Measurements from ENCODE around the gene PLCB1.
A peak's percentile ranks its signal among the peaks of the same experiment; 100 is the strongest.

Gene PLCB1

DNA sequence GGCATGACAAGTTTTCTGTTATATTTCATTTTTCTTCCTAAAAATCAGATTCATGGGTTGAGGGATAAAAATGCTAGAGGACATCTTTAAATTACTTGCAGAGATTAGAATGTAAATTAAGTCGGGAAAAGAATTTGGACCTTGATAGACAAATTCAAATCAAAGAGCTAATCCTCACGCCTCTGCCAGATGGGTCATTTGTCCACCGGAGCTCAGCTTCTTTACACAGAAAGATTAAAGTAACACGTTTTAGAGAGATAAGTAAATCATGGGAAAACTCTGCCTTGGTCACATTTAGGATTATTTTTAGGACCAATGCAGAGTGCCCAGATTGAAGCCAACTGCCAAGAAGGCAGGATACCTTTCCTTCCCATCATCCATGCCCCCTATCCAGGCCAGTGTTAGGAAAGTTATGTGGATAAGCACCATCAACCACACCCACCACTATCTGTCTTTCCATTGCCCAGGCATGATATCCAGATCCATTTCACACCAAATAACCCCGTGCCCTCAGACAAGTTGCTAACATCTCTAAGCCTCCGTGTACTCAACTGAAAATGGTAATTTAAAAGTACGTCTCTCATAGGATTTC, 539.4 kb downstream of the PLCB1 start:
- FAIRE-seq, result no peak

DNA sequence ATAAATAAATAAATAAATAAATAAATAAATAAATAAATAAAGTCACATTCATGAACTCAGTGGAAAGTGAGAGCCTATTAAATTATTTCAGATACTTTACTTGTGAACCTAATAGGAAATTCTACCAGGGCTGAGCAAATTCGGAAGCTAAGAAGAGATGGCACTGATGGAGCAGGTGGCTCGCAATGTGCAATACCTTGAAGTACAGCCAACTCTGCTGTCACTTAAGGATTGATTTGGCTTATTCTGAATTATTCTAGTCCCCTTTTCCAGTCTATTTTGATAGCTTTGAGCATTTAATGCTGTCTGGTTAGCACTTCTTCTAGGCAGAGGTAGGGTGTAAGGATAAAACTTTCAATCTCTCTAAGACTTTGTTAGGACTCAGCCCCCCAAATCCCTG, 541.0 kb downstream of the PLCB1 start:
- no peak for FAIRE-seq

DNA sequence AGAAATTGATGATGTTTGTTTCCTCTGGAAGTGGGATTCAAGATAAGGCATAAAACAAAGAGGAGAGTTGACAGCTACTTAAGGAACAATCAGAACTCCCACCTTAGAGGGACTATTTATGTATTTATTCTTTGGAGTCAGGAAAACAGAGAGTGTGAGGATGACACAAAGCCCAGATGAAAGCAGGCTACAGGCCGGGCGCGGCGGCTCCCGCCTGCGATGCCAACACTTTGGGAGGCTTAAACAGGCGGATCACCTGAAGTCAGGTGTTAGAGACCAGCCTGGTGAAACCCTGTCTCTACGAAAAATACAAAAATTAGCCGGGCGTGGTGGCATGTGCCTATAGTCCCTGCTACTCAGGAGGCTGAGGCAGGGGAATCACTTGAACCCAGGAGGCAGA, 543.8 kb downstream of the PLCB1 start:
- FAIRE-seq, result no peak

DNA sequence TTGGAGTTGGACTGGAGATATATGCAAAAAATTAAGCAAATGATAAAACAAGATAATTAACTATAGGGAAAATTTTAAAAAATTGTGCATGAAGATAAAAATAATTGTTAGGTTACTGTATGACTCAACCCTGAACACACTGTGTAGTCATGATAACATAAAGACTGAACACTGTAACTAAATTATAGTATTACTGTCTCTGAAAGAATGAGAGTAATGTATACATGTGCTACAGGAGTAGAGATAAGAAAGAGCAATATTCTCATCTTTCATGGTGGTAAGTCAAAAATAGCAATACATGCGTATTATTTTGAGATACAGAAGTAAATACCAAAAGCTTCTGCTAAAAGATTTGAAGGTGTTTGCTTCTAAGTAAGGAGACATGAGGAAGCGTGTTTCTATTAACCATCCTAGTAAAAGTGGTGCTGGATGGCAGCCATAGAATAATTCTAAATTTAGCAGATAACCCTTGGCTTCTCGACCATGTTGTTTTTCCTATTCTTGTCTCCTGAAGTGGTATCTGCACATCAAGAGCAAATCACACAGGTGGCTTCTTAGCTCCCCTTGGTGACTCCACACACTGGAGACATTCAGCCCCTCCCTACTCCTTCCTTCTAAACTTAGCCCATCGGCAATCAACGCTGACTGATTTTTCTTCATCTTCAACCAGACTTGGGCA, 546.2 kb downstream of the PLCB1 start:
- FAIRE-seq, result no peak

DNA sequence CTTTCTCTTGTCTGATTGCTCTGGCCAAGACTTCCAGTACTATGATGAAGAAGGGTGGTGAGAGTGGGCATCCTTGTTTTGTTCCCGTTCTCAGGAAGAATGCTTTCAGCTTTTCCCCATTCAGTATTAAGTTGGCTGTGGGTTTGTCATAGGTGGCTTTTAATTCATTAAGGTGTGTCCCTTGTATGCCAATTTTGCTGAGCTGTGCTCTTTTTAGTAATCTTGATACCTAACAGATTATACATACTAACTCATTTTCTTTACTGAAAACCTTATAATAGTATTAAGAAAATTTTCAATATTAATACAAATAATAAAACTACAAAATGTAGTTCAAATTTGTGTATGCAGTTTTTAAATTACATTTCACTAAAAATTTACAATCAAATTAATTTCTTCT, 557.3 kb downstream of the PLCB1 start:
- no peak for FAIRE-seq

GRCh38 chr20:8690074-8690473, 558.0 kb downstream of the PLCB1 start:
- FAIRE-seq, result no peak

DNA sequence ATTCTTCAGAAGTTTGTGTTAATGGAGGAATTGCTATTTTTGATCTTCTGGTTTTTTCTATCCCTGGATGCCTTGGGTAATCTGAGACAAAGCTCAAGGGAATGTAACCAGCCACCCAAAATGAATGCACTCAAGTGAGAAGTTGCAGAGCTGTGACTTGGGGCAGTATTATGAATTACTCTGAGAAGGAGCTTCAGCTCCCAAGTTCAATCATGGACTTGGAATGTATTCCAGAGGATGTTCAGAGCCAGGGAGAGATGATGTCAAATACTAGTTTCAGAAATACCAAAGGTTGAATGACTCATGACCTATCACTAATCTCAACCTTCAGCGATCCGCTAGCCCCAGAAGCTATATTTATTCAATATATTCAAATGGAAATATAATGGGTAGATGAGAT, 561.6 kb downstream of the PLCB1 start:
- FAIRE-seq, result no peak

DNA sequence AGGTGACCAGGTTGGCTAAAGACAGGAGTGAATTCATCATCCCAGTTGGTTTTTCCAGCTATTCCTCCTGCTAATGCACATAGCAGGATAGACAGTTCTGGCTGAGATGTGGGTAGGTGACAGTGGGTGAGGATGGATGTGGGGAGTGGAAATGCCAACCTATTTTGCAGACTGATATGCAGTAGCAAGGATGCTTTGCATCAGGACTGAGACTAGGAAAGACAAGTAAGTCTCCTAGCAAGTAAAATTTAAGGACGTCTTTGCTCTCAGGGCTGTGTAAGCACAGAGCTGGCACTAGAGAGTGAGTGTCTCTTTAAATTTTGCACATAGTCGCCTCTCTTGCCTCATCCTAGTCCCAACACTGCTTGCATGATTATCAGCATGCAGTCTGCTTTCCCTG, 568.7 kb downstream of the PLCB1 start:
- FAIRE-seq, result no peak

DNA sequence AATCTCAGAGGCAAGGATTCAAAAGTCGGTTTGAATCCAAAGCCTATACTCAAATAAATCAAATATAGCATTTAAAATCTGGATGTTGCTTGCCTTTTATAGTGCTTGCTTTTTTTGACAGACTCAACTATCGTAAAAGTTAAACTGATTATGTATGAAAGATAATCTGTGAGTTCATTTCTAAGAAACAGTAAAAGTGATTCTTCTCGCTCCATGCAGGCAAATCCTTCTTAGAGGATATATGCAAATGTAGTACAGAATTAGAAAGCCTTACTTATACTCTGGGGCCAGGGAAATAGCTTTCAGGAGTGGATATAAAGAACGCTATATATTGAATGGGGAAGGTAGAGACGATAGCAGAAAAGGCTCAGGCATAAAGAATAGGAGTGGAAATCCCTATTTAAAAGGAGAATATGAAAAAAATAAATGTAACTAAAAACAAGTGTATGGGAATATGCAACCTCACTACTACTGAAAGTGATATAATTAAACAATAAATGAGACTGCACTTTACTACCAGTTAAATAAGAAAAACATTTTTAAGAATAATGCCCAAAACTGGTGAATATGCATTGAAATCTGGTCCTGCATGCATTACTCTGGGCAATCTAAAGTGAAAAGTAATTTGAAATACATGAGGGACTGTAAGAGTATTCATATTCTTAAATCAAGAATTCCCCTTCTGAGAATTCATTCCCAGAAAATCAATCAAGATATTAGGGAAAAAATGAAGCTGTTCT, 575.1 kb downstream of the PLCB1 start:
- FAIRE-seq, result no peak

DNA sequence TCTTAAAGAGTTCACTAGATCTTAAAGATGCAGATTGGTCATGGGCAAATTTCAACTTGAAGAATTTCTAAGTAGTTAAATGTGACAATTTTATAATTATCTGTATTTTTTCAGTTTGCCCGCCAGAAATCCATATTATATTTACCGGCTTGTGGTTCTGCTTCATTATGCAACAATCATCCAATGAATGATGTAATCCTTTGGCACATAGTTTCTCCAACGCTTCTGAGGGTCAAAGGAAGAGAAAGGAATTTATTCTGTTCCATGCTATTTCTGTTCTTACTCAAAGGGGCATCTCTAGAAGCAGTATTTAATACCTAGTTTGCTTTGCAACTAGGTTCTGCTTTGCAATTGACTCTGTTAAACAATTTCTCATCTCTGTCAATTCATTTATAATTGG, 577.6 kb downstream of the PLCB1 start:
- no peak for FAIRE-seq

- no peak for FAIRE-seq
These were observed 579.4 kb downstream of the PLCB1 start for GRCh38 chr20:8711501-8711900.

DNA sequence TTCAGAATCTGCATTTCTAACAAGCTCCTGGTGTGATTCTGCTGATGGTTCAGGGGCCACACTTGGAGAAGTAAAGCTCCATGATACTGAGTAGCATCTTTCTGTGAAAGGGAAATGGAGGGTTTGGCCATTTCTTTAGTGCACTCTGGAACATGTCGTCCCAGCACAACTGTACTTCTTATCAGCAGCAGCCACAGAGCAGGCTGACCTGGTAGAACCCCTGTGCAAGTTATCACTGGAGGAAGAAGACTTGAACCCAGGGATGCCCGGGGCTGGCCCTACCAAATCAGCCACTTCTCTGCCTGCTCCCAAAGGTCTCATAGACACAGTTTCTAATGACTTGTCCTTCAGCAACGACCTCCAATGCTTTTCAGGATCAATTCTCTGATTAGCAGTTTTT, 582.1 kb downstream of the PLCB1 start:
- no peak for FAIRE-seq

GRCh38 chr20:8718279-8718678, 586.2 kb downstream of the PLCB1 start:
- no peak for FAIRE-seq

DNA sequence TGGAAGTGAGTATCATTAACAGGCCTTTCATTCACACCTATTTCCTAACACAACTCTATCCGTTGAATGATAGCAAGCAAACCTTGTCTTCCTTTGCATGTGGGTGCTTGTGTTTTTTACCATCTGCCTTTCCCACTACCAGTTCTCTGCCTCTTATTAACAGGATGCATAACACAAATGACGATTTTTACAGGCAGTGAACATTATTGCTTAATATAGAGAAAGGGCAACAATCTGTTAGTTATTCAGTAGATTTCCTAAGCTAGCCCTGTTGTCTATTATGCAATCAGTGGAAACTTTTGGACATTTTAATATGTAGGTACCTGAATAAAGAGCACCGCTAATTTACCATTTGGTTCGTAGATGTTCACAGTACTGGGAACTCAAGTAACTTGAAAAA, 588.0 kb downstream of the PLCB1 start:
- no peak for FAIRE-seq

DNA sequence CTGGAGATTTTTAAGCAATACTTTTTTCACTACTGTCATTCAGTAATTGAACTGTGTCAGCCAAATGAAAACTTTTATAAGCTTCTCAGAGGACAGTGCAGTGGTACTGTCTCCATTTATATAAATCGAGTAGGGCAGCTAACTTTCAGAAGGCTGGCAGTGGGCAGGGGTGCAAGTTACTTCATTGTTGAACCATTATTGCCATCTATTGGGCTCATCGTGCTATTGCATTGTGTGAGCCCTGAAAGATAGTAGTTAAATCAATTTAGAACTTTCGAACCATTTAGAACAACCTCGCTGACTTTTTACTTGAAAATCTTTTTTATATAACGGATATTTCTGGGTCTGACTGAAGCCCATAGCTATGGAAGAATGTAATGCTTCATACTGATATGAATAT, 589.0 kb downstream of the PLCB1 start:
- peak; percentile 91 for FAIRE-seq

GRCh38 chr20:8722277-8722928, 590.3 kb downstream of the PLCB1 start:
- peak; percentile 93 for FAIRE-seq

- no peak for FAIRE-seq
These were observed 591.2 kb downstream of the PLCB1 start for GRCh38 chr20:8723296-8723695.

DNA sequence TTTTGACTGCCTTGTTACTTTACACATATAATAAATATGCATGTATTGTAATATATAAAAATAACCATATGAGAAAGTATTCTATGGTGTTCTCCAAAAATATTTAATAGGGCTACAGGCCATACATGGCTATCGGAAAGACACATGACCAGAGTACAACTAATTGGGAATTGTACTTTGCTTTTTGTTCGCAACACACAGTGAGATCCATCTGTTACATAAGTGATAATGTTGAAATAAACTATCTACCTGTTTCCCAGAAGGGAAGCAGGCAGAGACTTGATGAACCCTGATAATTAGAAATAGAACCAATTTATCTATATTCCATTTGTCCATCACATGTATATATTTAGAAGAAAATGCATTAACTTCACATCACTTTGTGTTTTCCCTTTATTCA, 592.8 kb downstream of the PLCB1 start:
- FAIRE-seq, result no peak

DNA sequence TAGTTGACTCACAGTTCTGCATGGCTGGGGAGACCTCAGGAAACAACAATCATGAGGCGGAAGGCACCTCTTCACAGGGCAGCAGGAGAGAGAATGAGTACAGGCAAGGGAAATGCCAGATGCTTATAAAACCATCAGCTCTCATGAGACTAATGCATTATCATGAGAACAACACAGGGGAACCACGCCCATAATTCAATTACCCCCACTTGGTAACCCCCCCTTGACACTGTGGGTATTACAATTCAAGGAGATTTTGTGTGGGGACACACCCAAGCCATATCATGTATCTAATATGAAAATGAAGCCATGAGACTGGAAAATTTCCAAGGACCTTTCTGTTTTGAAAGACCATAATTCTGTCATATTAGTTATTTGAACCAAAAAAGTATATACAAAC, 594.4 kb downstream of the PLCB1 start:
- FAIRE-seq, result no peak

- FAIRE-seq, result no peak
These were observed 602.9 kb downstream of the PLCB1 start for GRCh38 chr20:8735014-8735413.

GRCh38 chr20:8735674-8736073, 603.6 kb downstream of the PLCB1 start:
- FAIRE-seq, result no peak

DNA sequence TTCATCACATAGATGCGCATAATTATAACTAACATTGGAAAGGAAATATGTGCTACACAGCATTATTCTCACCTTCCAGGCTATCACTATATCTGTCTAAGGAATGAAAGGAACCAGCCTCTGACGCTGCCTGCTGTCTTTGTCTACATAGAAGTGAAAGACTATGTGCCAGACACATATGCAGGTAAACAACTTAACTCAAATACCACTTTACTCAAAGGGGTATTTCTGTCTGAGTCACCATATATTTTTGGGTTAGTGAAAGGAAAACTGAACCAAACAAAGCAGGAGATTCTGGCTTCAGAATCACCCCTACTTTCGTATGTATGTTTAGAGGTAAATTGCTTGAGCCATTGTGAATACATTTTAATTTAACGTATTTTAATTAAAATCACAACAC, 608.2 kb downstream of the PLCB1 start:
- FAIRE-seq, result no peak

GRCh38 chr20:8744228-8744844, 612.3 kb downstream of the PLCB1 start:
- no peak for FAIRE-seq
